Fibroblast of skin of right quadriceps (primary cell): ENCODE data around the gene OLFML3.
"Not testable (repeated sequence)": the region's sequence is repeated elsewhere in the genome, so short reads cannot be mapped to it uniquely, and the experiment has no call there.

Source experiments
- DNase-seq: peaks from one replicate; pipeline ENCODE4 v3.0.0-alpha.2; 2013

The OLFML3 gene

DNA sequence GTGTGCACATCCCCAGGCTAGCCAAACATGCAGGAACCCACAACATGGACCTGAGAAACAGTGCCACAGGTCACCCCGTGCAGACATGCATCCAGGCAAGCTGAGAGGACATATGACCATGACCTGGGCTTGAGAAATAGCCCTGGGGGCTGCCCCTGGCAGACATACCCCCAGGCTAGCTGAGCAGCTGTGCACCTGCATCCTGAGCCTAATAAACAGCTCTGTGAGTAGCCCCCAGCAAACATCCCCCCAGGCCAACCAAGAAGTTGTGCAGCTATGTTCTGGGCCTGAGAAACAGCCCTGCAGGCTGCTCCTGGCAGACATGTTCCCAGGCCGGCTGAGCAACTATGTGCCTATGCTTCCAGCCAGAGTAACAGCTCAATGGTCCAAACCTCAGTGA, 14.5 kb downstream of the OLFML3 start:
- no peak for DNase-seq

DNA sequence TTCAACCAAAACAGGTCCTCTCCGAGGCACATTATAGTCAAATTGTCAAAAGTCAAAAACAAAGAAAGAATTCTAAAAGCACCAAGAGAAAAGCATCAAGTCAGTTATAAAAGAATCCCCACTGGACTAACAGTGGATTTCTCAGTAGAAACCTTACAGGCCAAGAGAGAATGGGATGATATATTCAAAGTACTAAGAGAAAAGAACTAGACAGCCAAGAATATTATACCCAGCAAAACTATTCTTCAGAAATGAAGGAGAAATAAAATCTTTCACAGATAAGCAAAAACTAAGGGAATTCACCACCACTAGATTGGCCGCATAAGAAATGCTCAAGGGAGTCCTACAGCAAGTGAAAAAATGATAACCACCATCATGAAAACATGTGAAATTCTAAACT, 16.1 kb downstream of the OLFML3 start:
- no peak for DNase-seq

DNA sequence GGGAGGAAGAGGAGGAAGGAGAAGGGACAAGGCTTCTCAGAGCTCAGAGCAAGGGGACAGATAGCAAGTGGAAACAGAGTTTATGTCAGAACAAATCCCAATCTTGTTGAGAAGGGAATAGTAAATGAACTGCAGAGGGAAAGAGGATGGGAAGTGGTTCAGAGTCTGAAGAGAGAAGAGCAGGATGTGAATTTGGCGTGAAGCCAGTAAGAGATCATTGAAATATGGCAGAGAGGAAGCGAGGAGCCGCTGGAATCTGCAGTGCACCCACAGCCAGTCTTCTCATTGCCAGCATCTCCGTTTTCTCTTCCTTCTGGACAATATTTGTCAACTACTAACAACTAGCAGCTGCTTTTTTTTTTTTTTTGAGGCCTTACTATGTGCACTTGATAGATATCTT, 19.1 kb downstream of the OLFML3 start:
- DNase-seq = peak; percentile 74

DNA sequence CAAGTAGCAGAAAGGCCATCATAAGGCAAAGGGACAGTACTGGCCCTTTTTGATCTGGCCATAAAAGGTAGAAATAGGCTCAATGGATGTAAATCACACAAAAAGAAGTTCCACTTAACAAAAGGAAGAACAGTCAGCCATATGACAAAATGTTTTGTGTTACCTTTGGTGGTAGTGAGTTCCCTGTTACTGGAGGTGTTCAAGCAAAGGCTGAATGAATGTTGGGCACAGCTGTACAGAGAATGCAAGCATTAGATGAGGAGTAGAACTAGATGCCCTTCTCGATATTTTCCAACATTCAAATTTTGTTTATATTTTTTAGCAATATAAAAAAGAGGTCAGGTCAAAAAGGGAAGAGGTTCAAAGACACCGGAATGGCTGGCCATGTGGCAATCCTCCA, 20.0 kb downstream of the OLFML3 start:
- DNase-seq = no peak

DNA sequence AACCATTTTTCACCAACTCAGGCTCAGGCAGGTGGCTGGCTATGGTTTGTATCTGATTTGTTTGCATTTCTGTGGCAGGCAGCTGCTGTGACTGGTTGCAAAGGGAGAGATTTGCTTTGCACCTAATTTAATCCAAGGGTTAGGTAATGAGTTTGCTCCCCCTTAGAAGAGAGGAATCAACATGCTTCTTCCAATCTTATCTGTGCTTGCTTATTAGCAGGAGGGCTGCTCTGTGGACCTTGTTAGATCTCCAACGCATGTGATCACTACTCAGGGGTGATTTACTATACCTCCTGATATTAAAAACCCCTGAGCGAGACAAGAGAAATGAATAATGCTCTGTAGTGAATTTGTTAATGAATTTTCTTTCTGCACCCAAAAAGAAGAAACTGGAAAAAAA, 20.5 kb downstream of the OLFML3 start:
- DNase-seq = no peak

DNA sequence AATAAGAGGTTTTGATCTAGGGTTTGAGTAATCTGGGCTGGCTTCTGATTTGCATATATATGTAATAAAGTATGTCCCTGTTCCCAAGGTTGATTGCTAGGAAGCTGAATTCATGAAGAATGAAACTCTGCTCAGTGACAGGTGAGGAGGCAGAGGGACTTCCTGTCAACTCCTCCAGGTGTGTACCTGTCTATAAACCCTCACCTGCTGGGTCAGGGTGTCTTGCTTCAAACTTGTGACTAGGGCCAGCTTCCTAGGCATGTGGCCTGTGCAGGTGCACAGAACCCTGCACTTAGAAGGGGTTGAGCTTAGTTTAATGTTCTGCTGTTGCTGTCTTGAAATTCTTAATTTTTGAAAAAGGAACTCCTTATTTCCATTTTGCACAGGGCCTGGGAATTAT, 21.1 kb downstream of the OLFML3 start:
- no peak for DNase-seq

DNA sequence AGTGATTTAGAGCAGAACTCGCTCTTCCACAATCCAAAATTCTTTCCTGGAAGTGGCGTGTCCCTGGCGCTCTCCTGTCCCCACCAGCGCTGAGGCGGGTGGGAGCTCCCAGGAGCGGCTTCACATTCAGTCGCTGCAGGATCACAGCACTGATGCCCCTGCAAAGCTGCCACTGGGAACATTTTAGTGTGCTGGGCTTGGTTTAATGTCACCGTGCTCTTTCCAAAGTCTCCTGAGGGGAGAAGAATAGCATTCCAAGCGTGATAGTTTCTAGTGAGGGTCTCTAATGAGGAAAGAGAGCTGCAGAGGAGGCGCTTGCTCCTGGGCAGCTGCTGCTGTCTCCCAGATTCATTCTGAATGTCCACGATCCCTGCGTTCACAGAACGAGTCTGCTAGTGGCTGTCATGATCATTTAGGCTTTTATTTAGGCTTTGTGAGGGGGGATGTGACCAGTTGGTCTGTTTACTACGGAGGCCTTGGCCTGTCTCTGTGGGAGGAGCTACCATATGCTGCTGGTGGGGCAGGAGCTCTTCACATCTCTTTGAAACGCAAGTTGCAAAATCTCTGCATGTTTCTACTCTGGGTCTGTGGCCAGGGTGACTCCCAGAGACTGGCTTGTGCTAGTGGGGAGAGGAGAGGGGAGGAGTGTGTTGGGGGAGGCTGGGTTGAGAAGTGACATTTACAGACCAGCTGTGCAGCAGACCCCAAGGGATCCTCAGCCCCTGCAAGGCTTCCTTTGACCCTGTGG, 23.4 kb downstream of the OLFML3 start:
- DNase-seq = peak; percentile 81

DNA sequence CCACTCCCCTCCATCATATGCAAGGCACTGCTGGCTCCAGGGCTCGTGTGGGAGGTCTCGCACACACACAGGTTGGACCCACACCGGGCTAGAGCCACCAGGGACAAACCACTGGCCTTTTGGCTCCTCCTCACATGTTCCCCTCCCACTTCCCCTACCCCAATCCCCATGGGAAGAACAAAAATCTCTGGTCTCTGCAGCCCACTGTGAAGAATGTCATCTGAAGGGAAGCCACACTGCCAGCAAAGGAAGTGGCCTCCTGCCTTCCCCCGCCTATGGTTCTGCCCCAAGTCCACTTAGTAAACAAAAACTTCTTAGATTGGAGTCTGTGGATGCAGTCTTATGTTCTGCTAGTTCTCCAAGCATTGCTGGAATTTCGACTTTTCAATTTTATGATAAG, 24.2 kb downstream of the OLFML3 start:
- DNase-seq = peak; percentile 46

DNA sequence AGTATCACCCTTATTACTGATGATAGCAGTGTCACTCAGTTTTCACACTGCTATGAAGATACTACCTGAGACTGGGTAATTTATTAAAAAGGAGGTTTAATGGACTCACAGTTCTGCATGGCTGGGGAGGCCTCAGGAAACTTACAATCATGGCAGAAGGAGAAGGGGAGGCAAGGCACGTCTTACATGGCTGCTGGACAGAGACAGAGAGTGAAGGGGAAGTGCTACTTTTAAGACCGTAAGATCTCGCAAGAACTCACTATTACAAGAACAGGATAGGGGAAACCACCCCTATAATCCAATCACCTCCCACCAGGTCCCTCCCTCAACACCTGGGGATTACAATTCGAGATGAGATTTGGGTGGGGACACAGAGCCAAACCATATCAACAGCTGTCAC, 27.6 kb downstream of the OLFML3 start:
- not testable (repeated sequence) for DNase-seq

DNA sequence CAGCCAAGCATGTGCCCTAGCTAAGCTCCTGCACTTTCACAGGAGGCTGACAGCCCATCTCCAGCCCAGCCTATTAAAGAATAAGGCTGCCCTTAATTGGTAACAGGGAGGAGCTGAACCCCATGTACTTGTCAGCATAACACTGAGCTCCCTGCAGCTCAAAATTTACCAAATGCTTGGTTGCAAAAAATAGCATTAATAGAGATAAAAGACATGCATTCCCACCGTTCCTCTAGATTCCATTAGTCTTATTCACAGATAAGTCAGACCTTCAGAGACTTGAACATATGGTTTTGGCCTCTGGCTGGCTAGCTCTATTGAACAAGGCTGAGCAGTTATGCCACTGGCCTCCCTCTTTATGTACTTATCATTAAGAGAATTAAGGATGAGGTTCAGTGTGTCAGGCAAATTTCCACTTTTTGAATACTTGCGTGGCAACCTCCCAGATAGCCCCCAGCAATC, 29.2 kb downstream of the OLFML3 start:
- DNase-seq = peak; percentile 60

DNA sequence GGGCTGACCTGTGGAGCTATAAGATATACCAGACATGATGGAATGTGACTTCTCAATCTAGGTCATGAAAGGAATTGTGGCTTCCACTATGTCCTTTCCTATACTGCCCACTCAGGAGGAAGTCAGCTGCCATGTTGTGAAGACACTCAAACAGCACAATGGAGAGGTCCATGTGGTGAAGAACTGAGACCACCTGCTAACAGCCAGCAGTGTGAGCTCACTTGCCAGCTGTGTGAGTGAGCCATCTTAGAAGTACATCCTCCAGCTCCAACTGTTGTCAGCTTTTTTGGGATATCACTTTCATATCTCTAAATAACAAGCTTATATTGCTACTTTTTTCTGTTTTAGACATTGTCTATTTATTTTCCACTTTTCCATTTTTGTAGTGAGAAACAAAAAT, 29.7 kb downstream of the OLFML3 start:
- DNase-seq = no peak

DNA sequence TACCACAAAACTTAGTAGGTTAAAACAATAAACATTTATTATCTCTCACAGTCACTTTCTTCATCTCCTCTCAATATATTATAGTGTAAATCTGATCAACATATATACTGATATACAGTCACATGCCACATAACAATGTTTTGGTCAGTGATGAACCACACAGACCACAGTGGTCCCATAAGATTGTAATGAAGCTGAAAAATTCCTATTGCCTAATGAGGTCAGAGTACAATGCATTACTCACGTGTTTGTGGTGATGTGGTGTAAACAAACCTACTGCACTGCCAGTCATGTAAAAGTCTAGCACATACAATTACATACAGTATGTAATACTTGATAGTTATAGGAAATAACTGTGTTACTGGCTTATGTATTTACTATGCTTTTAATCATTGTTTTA, 30.1 kb downstream of the OLFML3 start:
- DNase-seq = peak; percentile 81

DNA sequence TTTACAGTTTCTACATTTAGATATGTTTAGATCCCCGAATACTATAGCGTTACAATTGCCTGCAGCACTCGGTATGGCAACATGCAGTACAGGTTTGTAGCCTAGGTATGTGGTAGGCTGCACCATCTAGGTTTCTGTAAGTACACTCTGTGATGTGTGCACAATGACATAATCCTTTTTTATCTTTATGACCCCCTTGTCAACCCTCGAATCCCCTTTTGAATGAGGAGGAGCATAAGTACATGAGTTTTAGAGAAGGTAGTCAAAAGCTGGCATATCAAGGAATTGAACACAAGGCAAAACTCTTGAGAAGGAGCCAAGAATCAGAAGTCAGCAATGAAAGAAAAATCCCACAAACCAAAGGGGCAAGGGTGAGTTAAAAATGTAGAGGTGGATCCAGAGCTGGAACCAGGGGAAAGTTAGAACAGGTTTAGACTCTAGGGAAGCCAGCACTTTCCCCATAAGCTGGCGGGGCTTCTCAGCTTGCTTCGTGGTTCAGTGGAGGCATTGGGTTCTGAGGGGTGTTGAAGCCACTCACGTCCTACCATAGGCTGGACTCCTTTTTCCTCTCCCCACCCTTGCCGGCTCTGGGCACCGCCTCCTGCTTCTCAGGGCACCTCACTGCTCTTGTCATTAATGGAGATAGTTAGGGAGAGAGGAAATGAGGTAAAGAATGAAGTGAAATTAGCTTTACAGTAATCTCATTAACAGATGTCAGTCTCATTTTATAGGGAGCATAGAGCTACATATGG, 31.3 kb downstream of the OLFML3 start:
- DNase-seq = no peak

DNA sequence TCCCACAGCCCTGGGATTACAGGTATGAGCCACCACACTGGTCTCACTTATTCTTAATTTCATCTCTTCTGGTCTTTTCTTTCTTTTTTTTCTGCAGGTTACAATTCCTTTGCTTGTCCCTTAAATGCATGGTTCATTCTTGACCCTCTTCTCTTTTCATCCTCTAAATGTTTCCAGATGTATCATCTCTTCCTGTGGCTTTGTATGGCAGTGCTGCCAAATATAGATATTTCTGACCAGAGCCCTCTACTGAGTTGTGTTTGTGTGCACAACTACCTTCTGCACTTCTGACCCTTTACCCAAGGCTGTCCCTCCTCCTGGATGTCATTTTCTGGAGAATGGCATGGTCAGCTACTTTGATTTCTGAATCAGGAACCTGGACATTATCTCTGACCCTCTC, 32.5 kb downstream of the OLFML3 start:
- DNase-seq = peak; percentile 54

DNA sequence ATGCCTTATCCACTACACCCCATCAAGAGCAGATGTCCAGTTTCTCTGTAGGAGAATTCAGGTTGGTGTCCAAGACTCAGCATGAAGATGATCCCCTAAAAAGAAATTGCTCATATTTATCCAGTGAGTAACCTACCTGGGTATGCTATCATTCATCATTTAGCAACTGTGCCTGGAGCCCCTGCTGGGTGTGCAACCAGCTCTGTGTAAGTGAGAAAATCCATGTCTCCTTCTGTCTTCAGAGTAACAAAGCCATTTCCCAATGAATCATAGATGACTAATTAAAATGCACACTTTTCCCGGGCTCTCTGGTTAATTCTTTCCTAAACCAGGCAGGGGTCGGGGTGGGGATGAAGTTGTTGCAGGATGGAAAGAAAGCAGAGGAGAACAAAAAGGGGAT, 35.8 kb downstream of the OLFML3 start:
- DNase-seq = peak; percentile 81

DNA sequence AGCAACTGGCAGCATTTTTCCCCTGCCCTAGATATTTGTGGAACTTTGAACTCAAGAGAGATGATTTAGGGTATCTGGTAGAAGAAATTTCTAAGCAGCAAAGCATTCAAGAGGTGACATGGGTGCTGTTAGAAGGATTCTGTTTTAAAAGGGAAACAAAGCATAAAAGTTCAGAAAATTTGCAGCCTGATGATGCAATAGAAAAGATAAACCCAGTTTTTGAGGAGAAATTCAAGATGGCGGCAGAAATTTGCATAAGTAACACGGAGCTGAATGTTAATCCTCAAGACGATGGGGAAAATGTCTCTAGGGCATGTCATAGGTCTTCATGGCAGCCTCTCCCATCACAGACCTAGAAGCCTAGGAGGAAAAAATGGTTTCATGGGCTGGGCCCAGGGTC, 40.5 kb downstream of the OLFML3 start:
- not testable (repeated sequence) for DNase-seq

DNA sequence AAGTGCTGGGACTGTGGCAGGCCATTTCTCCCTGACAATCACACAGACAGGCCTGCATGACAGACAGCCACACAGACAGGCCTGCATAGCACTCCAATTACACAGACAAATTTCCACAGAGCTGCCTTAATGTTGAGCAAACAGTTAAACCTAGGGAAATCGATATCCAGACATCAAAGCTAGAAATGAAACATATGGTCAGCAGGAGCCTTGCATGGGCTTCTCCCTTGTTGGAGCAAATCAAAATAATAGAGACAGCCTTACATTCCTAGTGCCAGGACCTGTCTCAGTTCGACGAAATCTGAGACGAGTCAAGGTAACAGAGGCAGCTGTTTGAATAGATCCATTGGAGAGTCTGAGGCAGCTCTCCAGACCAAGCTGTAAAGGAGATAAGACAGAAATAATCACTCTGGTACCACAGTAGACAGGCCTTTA, 42.4 kb downstream of the OLFML3 start:
- DNase-seq = no peak

DNA sequence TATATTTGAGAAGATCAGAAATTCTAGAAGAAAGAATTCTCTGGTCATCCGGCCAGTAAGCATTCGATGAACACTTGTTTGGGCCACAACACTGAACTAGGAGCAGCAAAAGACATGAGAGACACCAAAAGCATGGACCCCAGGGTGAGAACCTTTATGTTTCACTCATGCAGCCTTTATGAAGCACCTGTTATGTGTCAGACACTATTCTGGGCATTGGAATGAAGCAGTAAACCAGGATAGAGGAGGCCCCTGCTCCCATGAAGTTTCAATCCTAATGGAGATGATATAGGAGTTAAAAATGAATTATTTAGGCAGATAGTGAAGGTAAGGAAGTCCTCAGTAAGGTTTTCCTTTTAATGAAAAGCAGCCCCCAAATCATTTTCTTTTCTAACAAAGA, 43.6 kb downstream of the OLFML3 start:
- no peak for DNase-seq

DNA sequence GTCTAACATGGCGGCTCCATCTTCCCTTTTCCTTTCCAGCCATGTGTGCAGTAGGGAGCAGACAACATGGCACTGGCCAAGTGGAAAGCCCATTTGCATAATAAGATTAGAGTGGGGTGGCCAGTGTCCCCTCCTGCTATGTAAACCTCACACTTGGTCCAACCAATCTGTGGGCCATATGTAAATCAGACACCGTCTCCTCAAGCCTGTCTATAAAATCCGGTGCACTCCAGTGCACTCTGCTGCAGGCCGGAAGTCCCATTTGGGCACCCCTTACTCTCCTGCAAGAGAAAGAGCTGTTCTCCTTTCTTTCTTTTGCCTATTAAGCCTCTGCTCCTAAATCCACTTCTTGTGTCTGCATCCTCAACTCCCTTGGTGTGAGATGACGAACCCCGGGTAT, 44.1 kb downstream of the OLFML3 start:
- no peak for DNase-seq

DNA sequence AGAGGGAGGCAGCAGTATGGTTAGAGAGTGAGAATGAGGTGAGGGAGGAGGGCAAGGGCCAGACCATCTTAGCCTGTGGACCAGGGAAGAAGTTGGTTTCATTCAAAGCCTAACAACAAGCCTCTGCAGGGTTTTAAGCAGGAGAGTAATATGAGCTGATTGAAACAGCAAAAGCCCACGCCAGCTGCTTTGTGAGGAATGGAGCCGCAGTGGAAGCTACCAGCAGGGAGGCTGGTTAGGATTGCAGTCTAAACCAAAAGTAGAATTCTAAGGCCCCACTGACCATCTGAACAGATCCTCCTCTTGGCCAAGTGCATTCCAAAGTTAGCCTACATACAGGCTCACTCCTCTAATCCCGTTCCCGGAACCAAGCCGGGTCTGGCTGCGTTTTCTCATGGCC, 44.8 kb downstream of the OLFML3 start:
- DNase-seq = peak; percentile 40

DNA sequence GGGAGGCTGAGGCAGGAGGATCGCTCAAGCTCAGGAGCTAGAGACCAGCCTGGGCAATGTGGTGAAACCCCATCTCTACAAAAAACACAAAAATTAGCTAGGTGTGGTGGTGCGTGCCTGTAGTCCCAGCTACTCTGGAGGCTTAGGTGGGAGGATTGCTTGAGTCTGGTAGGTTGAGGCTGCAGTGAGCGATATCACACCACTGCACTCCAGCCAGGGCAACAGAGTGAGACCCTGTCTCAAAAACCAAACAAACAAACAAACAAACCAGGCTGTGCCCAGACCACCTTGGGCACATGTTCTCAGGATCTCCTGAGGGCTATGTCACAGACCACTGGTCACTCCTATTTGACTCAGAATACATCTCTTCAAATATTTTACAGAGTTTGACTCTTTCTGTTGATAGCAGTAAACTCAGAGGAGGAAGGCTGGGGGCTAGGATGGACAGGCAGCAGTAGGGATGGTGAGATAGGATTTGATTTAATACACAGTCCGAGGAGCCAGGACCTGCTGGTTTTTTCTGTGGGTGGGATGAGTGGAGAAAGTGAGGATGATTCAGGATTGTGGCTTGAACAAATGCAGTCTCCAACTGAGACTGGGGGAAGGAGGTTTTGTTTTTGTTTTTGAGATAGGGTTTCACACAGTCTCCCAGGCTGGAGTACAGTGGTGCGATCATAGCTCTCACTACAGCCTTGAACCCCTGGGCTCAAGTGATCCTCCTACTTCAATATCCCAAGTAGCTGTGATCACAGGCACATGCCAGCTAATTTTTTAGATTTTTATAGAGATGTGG, 46.5 kb downstream of the OLFML3 start:
- DNase-seq = peak; percentile 62

DNA sequence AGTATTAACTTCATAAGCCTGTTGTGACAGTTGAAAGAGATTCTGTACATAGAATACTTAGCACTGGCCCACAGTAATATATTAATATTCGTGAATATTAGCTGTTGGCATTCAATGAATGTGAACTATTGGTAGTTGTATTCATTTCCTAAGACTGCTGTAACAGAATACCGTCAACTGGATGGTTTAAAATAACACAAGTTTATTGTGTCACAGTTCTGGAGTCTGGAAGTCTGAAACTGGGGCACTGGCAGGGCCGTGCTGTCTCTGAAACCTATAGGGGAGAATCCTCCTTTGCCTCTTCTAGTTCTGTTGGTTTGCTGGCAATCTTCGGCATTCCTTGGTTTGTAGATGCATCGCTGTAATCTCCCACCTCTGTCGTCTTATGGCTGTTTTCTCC, 47.5 kb downstream of the OLFML3 start:
- peak; percentile 30 for DNase-seq
